WTC11 (cell line): Measurements from ENCODE around the gene DDC. TPM values are rescaled to one million over a fixed set of nuclear protein-coding genes. Genes with fewer than 3 reads are reported as not detected.

Experiments used
- ATAC-seq: fragments of 200-7000 bp; cut with Tn5 transposase; 2 replicates; pipeline ENCODE4 v1.10.0; 2021; ENCODE audit warnings: mild to moderate bottlenecking, moderate library complexity
- CTCF ChIA-PET: fragments of 300-600 bp; sonication (Branson Sonifier 250); formaldehyde crosslinking; loops from one replicate; lab custom pipeline; 2021; ENCODE audit warnings: antibody characterized with exemption; lab: Charles Lee
- POLR2A ChIA-PET: fragments of 350-600 bp; sonication (Branson Sonifier 250); formaldehyde crosslinking; loops from one replicate; lab custom pipeline; 2021; ENCODE audit warnings: antibody characterized with exemption; lab: Charles Lee
- DNase-seq: peaks from one replicate; pipeline ENCODE4 v3.0.0; 2021; ENCODE audit warnings: low spot score
- H3K27ac Mint-ChIP-seq: 2 replicates; pipeline ENCODE4 v1.8.0; 2021; ENCODE audit warnings: mixed read lengths
- H3K27me3 Mint-ChIP-seq: 2 replicates; pipeline ENCODE4 v1.8.0; 2021; ENCODE audit warnings: low read depth, mild to moderate bottlenecking, moderate library complexity, mixed read lengths
- H3K36me3 Mint-ChIP-seq: 2 replicates; pipeline ENCODE4 v1.8.0; 2021; ENCODE audit warnings: mixed read lengths
- H3K4me1 Mint-ChIP-seq: 2 replicates; pipeline ENCODE4 v1.8.0; 2022; ENCODE audit warnings: mixed read lengths
- H3K4me3 Mint-ChIP-seq: 2 replicates; pipeline ENCODE4 v1.8.0; 2021; ENCODE audit warnings: mild to moderate bottlenecking, moderate library complexity, mixed read lengths
- H3K9me3 Mint-ChIP-seq: 2 replicates; pipeline ENCODE4 v1.8.0; 2021; ENCODE audit warnings: mixed read lengths
- ATF6 ChIP-seq: sonication (generic); formaldehyde crosslinking; IDR thresholded peaks from 2 replicates; pipeline ENCODE4 v1.8.1; 2023; ENCODE audit warnings: mild to moderate bottlenecking, missing genetic modification reagents
- CDX4 ChIP-seq: fragments of 250-450 bp; sonication (Bioruptor Pico); IDR thresholded peaks from 2 replicates; pipeline ENCODE4 v1.9.0; 2021; ENCODE audit warnings: moderate library complexity, mild to moderate bottlenecking, inconsistent platforms, borderline replicate concordance
- GTF2I ChIP-seq: fragments of 250-450 bp; sonication (Bioruptor Pico); conservative IDR thresholded peaks from 2 replicates; pipeline ENCODE4 v1.4.0; 2021; ENCODE audit warnings: mild to moderate bottlenecking
- IRF2 ChIP-seq: sonication (generic); formaldehyde crosslinking; IDR thresholded peaks from 2 replicates; pipeline ENCODE4 v1.8.0; 2022; ENCODE audit warnings: low read depth, missing genetic modification reagents, borderline replicate concordance
- JAZF1 ChIP-seq: fragments of 250-450 bp; sonication (Bioruptor Pico); IDR thresholded peaks from 2 replicates; pipeline ENCODE4 v1.9.0; 2021; ENCODE audit warnings: moderate library complexity, mild to moderate bottlenecking, inconsistent platforms
- MXD4 ChIP-seq: fragments of 250-450 bp; sonication (Bioruptor Pico); IDR thresholded peaks from 2 replicates; pipeline ENCODE4 v1.8.0; 2021; ENCODE audit warnings: mild to moderate bottlenecking, moderate library complexity, borderline replicate concordance
- MYBL2 ChIP-seq: sonication (generic); formaldehyde crosslinking; IDR thresholded peaks from 2 replicates; pipeline ENCODE4 v1.8.1; 2023; ENCODE audit warnings: mild to moderate bottlenecking, moderate library complexity, missing genetic modification reagents
- NFATC4 ChIP-seq: fragments of 250-450 bp; sonication (Bioruptor Pico); IDR thresholded peaks from 2 replicates; pipeline ENCODE4 v1.9.0; 2021; ENCODE audit warnings: mild to moderate bottlenecking
- NR1H2 ChIP-seq: sonication (generic); formaldehyde crosslinking; IDR thresholded peaks from 2 replicates; pipeline ENCODE4 v1.9.0; 2021; ENCODE audit warnings: mild to moderate bottlenecking, moderate library complexity, missing genetic modification reagents
- NR2C2 ChIP-seq: sonication (generic); formaldehyde crosslinking; IDR thresholded peaks from 2 replicates; pipeline ENCODE4 v1.8.0; 2022; ENCODE audit warnings: mild to moderate bottlenecking, missing genetic modification reagents
- PREB ChIP-seq: sonication (generic); formaldehyde crosslinking; IDR thresholded peaks from 2 replicates; pipeline ENCODE4 v1.8.1; 2022; ENCODE audit warnings: mild to moderate bottlenecking, missing genetic modification reagents, moderate library complexity, borderline replicate concordance
- TP53 ChIP-seq: sonication (generic); formaldehyde crosslinking; IDR thresholded peaks from 2 replicates; pipeline ENCODE4 v1.8.1; 2023; ENCODE audit warnings: mild to moderate bottlenecking, missing genetic modification reagents
- USF1 ChIP-seq: sonication (generic); formaldehyde crosslinking; IDR thresholded peaks from 2 replicates; pipeline ENCODE4 v1.8.0; 2022; ENCODE audit warnings: mild to moderate bottlenecking, missing genetic modification reagents
- ZNF671 ChIP-seq: fragments of 250-450 bp; sonication (Bioruptor Pico); IDR thresholded peaks from 2 replicates; pipeline ENCODE4 v1.8.0; 2021; ENCODE audit warnings: mild to moderate bottlenecking
- total RNA-seq: library from RNA; stranded (reverse); gene quantifications from 3 replicates; pipeline ENCODE4 v1.2.3, GENCODE V29; 2021

The DDC gene
- total RNA-seq, 1 experiment from 2014 or later, result not detected

GRCh38 chr7:50530766-50531165 lies 34.4 kb downstream of the DDC start:
- POLR2A ChIA-PET, result no interaction called here
- H3K4me1 Mint-ChIP-seq, result peaks cover 28% of the 10 kb centered on the region
- H3K36me3 Mint-ChIP-seq, result no peaks in the 10 kb centered on the region; the same call in 1 of the 2 replicates
- H3K4me3 Mint-ChIP-seq, result no peak overlapping the region
- no peaks in the 10 kb centered on the region for H3K27me3 Mint-ChIP-seq
- ATAC-seq (no peak), DNase-seq (no peak)
- CTCF ChIA-PET, result no interaction called here
- H3K27ac Mint-ChIP-seq, result no peak overlapping the region
- H3K9me3 Mint-ChIP-seq, result peaks cover 14% of the 10 kb centered on the region
- TF ChIP-seq NFATC4 (CRISPR knock-in tag) (no peak), TP53 (CRISPR knock-in tag) (no peak), ATF6 (CRISPR knock-in tag) (no peak)
- TF ChIP-seq, all 79 proteins: peak for 0

- ATAC-seq (no peak), DNase-seq (no peak)
- H3K4me1 Mint-ChIP-seq, result peaks cover 23% of the 10 kb centered on the region
- H3K9me3 Mint-ChIP-seq, result peaks cover 11% of the 10 kb centered on the region; the same call in 1 of the 2 replicates
- POLR2A ChIA-PET, result no interaction called here
- CTCF ChIA-PET, result interaction anchor here (0.8 kb wide), 1 partner anchor 33 kb away, joined by 3 read pairs; no protein-coding TSS in a partner anchor
- no peaks in the 10 kb centered on the region; the same call in 1 of the 2 replicates for H3K36me3 Mint-ChIP-seq
- no peak for TF ChIP-seq CDX4
- no peak for TF ChIP-seq USF1 (CRISPR knock-in tag)
- TF ChIP-seq NR2C2 (CRISPR knock-in tag), result no peak
- TF ChIP-seq NR1H2 (CRISPR knock-in tag), result no peak
- no peak for TF ChIP-seq ATF6 (CRISPR knock-in tag)
- TF ChIP-seq MYBL2 (CRISPR knock-in tag), result no peak
- TF ChIP-seq GTF2I, result no peak
- TF ChIP-seq PREB (CRISPR knock-in tag), result no peak
- no peak for TF ChIP-seq MXD4 (CRISPR knock-in tag)
- TF ChIP-seq ZNF671 (CRISPR knock-in tag), result no peak
- TF ChIP-seq JAZF1 (CRISPR knock-in tag), result no peak
- TF ChIP-seq IRF2, result no peak
- H3K27me3 Mint-ChIP-seq, result no peaks in the 10 kb centered on the region
- no peak overlapping the region for H3K4me3 Mint-ChIP-seq
- no peak overlapping the region for H3K27ac Mint-ChIP-seq
Measured at GRCh38 chr7:50529093-50529862, 35.9 kb downstream of the DDC start.
